Activated B cell treated with CpG ODN at 0.5 μM for 24 hours (primary cell): ENCODE measurements around the gene GRM8. TPM values are rescaled to one million over a fixed set of nuclear protein-coding genes. Genes with fewer than 3 reads are reported as not detected.

Experiments
- ATAC-seq: fragments of 200-7000 bp; cut with Tn5 transposase; one replicate; pipeline ENCODE4 v1.10.0; 2021; ENCODE audit warnings: low read depth, mild to moderate bottlenecking, moderate library complexity
- CTCF ChIA-PET: fragments of 350-600 bp; sonication (Branson Sonifier 250); formaldehyde crosslinking; loops from one replicate; lab custom pipeline; 2021; ENCODE audit warnings: antibody characterized with exemption; lab: Charles Lee
- POLR2A ChIA-PET: fragments of 350-600 bp; sonication (Branson Sonifier 250); formaldehyde crosslinking; loops from one replicate; lab custom pipeline; 2021; ENCODE audit warnings: antibody characterized with exemption; lab: Charles Lee
- DNase-seq: peaks from one replicate; pipeline ENCODE4 v3.0.0; 2022
- H3K27ac Mint-ChIP-seq: one replicate; pipeline ENCODE4 v1.8.0; 2020; ENCODE audit warnings: mixed read lengths
- H3K27me3 Mint-ChIP-seq: one replicate; pipeline ENCODE4 v1.8.0; 2021; ENCODE audit warnings: mixed read lengths
- H3K36me3 Mint-ChIP-seq: one replicate; pipeline ENCODE4 v1.8.0; 2021; ENCODE audit warnings: low read depth, mixed read lengths
- H3K4me1 Mint-ChIP-seq: one replicate; pipeline ENCODE4 v1.8.0; 2021; ENCODE audit warnings: mixed read lengths
- H3K4me3 Mint-ChIP-seq: one replicate; pipeline ENCODE4 v1.8.0; 2020; ENCODE audit warnings: mild to moderate bottlenecking, mixed read lengths
- H3K9me3 Mint-ChIP-seq: one replicate; pipeline ENCODE4 v1.8.0; 2020; ENCODE audit warnings: mixed read lengths
- CTCF ChIP-seq: fragments of 200-600 bp; IDR thresholded peaks from one replicate; pipeline ENCODE4 v1.8.0; 2022; ENCODE audit warnings: antibody characterized with exemption, mild to moderate bottlenecking
- intact Hi-C: fragments of 100-400 bp; cut with micrococcal nuclease; formaldehyde crosslinking; loops from one replicate; pipeline ENCODE4 v1.15.1; 2024
- total RNA-seq: library from RNA; stranded (reverse); gene quantifications from 2 replicates; pipeline ENCODE4 v1.2.3, GENCODE V29; 2022

GRM8 gene
- total RNA-seq, 1 donor from 2014 or later = not detected

GRCh38 chr7:126570845-126571244 lies 681.9 kb downstream of the GRM8 start:
- CTCF ChIA-PET = no interaction called here
- Mint-ChIP-seq H3K27ac (no peak overlapping the region), H3K4me3 (no peak overlapping the region), H3K4me1 (no peaks in the 10 kb centered on the region), H3K9me3 (no peaks in the 10 kb centered on the region), H3K36me3 (no peaks in the 10 kb centered on the region), H3K27me3 (no peaks in the 10 kb centered on the region)
- no peak for ATAC-seq
- POLR2A ChIA-PET = no interaction called here
- TF ChIP-seq CTCF = no peak
- intact Hi-C loops = no loop called here
- no peak for DNase-seq

- intact Hi-C loops = no loop called here
- no peak for ATAC-seq
- Mint-ChIP-seq H3K4me1 (no peaks in the 10 kb centered on the region), H3K36me3 (no peaks in the 10 kb centered on the region), H3K27me3 (no peaks in the 10 kb centered on the region), H3K4me3 (no peak overlapping the region), H3K9me3 (peaks cover 3% of the 10 kb centered on the region), H3K27ac (no peak overlapping the region)
- CTCF ChIA-PET = no interaction called here
- POLR2A ChIA-PET = no interaction called here
- TF ChIP-seq CTCF = no peak
- no peak for DNase-seq
Observed at GRCh38 chr7:126569402-126569801, 683.3 kb downstream of the GRM8 start.

GRCh38 chr7:126557271-126557670 lies 695.5 kb downstream of the GRM8 start:
- POLR2A ChIA-PET = no interaction called here
- no peak for TF ChIP-seq CTCF
- H3K4me1 Mint-ChIP-seq = no peaks in the 10 kb centered on the region
- H3K36me3 Mint-ChIP-seq = no peaks in the 10 kb centered on the region
- ATAC-seq (no peak), DNase-seq (no peak)
- intact Hi-C loops = no loop called here
- H3K4me3 Mint-ChIP-seq = no peak overlapping the region
- no peaks in the 10 kb centered on the region for H3K9me3 Mint-ChIP-seq
- CTCF ChIA-PET = no interaction called here
- no peaks in the 10 kb centered on the region for H3K27me3 Mint-ChIP-seq
- no peak overlapping the region for H3K27ac Mint-ChIP-seq

- intact Hi-C loops = no loop called here
- ATAC-seq (no peak), DNase-seq (no peak)
- peaks cover 2% of the 10 kb centered on the region for H3K9me3 Mint-ChIP-seq
- CTCF ChIA-PET = no interaction called here
- POLR2A ChIA-PET = no interaction called here
- no peak overlapping the region for H3K4me3 Mint-ChIP-seq
- H3K27ac Mint-ChIP-seq = no peak overlapping the region
- TF ChIP-seq CTCF = no peak
- no peaks in the 10 kb centered on the region for H3K4me1 Mint-ChIP-seq
- no peaks in the 10 kb centered on the region for H3K36me3 Mint-ChIP-seq
- no peaks in the 10 kb centered on the region for H3K27me3 Mint-ChIP-seq
Observed at GRCh38 chr7:126541406-126541805, 711.3 kb downstream of the GRM8 start.

- Mint-ChIP-seq H3K4me1 (no peaks in the 10 kb centered on the region), H3K36me3 (no peaks in the 10 kb centered on the region), H3K9me3 (no peaks in the 10 kb centered on the region), H3K27me3 (no peaks in the 10 kb centered on the region), H3K27ac (no peak overlapping the region), H3K4me3 (no peak overlapping the region)
- ChIA-PET POLR2A (no interaction called here), CTCF (no interaction called here)
- intact Hi-C loops = no loop called here
- DNase-seq (no peak), ATAC-seq (no peak)
- no peak for TF ChIP-seq CTCF
Observed at GRCh38 chr7:126535176-126535575, 717.6 kb downstream of the GRM8 start.
